A673 (cell line): ENCODE data around the gene CD37.

Experiments used
- CTCF ChIP-seq: fragments of 300-800, 200-600 bp; sonication (generic); conservative IDR thresholded peaks from 2 replicates; pipeline ENCODE4 v1.5.1; 2017; ENCODE audit warnings: low read depth, mild to moderate bottlenecking, antibody characterized with exemption, low read length, moderate library complexity, mixed read lengths
- EZH2 ChIP-seq: fragments of 200-600 bp; sonication (generic); IDR thresholded peaks from 2 replicates; pipeline ENCODE4 v1.6.1; 2017; ENCODE audit warnings: borderline replicate concordance, low read depth, mild to moderate bottlenecking, mixed read lengths, antibody characterized with exemption, low read length; ENCODE audit not compliant: poor library complexity, severe bottlenecking

GRCh38 chr19:49343123-49343522 lies 7.9 kb downstream of the CD37 start:
- no peak for TF ChIP-seq CTCF
- TF ChIP-seq EZH2, result no peak
